Stimulated activated CD8-positive, alpha-beta memory T cell treated with anti-CD3 and anti-CD28 coated beads, Interleukin-7, amount 100 ng/mL, for 1 hour (primary cell): Measurements from ENCODE around the gene BAG5.
A peak's percentile ranks its signal among the peaks of the same experiment; 100 is the strongest.
"Not testable (repeated sequence)": the region's sequence is repeated elsewhere in the genome, so short reads cannot be mapped to it uniquely, and the experiment has no call there.

Experiments used
- DNase-seq, 2 donors: peaks; one replicate each; pipeline ENCODE4 v3.0.0-alpha.2; 2020; ENCODE audit warnings: low read depth in 2 of 2

BAG5 gene

GRCh38 chr14:103562429-103563225 lies at the start of gene BAG5, which contains the start of gene COA8:
TSS of gene BAG5 (minus strand) at chr14:103562657. CDS start at chr14:103561164, 1,493 bp downstream.
TSS of gene COA8 (plus strand) at chr14:103562960. CDS start at chr14:103563002, 42 bp downstream.
- peak; percentile 67 to 72 for DNase-seq

GRCh38 chr14:103611215-103611614 lies 48.8 kb upstream of the BAG5 start:
- no peak for DNase-seq

GRCh38 chr14:103609081-103609480 lies 46.6 kb upstream of the BAG5 start:
- not testable (repeated sequence) for DNase-seq

GRCh38 chr14:103607822-103608221 lies 45.4 kb upstream of the BAG5 start:
- no peak for DNase-seq

- DNase-seq = peak in 1 of 2 donors; percentile 28
Observed at GRCh38 chr14:103606963-103607668, 44.7 kb upstream of the BAG5 start.

GRCh38 chr14:103604620-103605019 lies 42.2 kb upstream of the BAG5 start:
- DNase-seq = no peak

GRCh38 chr14:103600503-103600902 lies 38.0 kb upstream of the BAG5 start:
- no peak for DNase-seq

GRCh38 chr14:103597623-103598377 lies 35.3 kb upstream of the BAG5 start:
- no peak for DNase-seq

GRCh38 chr14:103594265-103594664 lies 31.8 kb upstream of the BAG5 start:
- DNase-seq = no peak

GRCh38 chr14:103593577-103593976 lies 31.1 kb upstream of the BAG5 start:
- no peak for DNase-seq

GRCh38 chr14:103584326-103584915 lies 22.0 kb upstream of the BAG5 start:
- DNase-seq = no peak

- no peak for DNase-seq
Observed at GRCh38 chr14:103581954-103582703, 19.7 kb upstream of the BAG5 start.

GRCh38 chr14:103581206-103581605 lies 18.7 kb upstream of the BAG5 start:
- no peak for DNase-seq

GRCh38 chr14:103578401-103579075 lies 16.1 kb upstream of the BAG5 start:
- DNase-seq = no peak

GRCh38 chr14:103576371-103577024 lies 14.0 kb upstream of the BAG5 start:
- no peak for DNase-seq

- no peak for DNase-seq
Observed at GRCh38 chr14:103574707-103575285, 12.3 kb upstream of the BAG5 start.

GRCh38 chr14:103574104-103574503 lies 11.6 kb upstream of the BAG5 start:
- DNase-seq = no peak

- no peak for DNase-seq
Observed at GRCh38 chr14:103569408-103569807, 7.0 kb upstream of the BAG5 start.

- no peak for DNase-seq
Observed at GRCh38 chr14:103568952-103569351, 6.5 kb upstream of the BAG5 start.
